Measurements from ENCODE around the gene GNA15. TPM values are rescaled to one million over a fixed set of nuclear protein-coding genes. Genes with fewer than 3 reads are reported as not detected.
"Not testable (repeated sequence)": the region's sequence is repeated elsewhere in the genome, so short reads cannot be mapped to it uniquely, and the experiment has no call there.

The GNA15 gene
- total RNA-seq = 10 to 100 TPM; 19.0 to 31.4 (median 28.4) TPM

- no peaks in the 10 kb centered on the region for H3K27me3 ChIP-seq
- peak; percentile 85 to 90 for DNase-seq
- no peaks in the 10 kb centered on the region for H3K9me3 ChIP-seq
- 52 to 57% methylated on average over 13 to 22 of the region's 40 CpGs for WGBS, 2 donors
- H3K4me1 ChIP-seq = peaks cover 14 to 39% (median 27%) of the 10 kb centered on the region in 4 donors
- TF ChIP-seq CTCF (IDR thresholded peaks at IDR 0.05) (no peak), POLR2AphosphoS5 (IDR thresholded peaks at IDR 0.05) (peak; percentile 37 to 56), POLR2A (IDR thresholded peaks at IDR 0.05) (peak in 1 of 4 donors; percentile 58), EP300 (IDR thresholded peaks at IDR 0.05) (no peak)
- H3K36me3 ChIP-seq = no peaks in the 10 kb centered on the region
- peak within 1 kb of the TSS; percentile 75 to 90 (median 83) for H3K27ac ChIP-seq
- ATAC-seq (ENCODE audit: low FRiP score in 2 of 2) = peak; percentile 74 to 88
- H3K4me3 ChIP-seq = peak within 1 kb of the TSS in 3 of 4 donors; percentile 42 to 56 (median 56)
These were observed at the start of gene GNA15 for GRCh38 chr19:3135961-3136683. TSS of gene GNA15 (plus strand) at chr19:3136033. CDS start at chr19:3136451, 418 bp downstream.

- no peaks in the 10 kb centered on the region for H3K9me3 ChIP-seq
- no peak for DNase-seq
- 81 to 85% methylated on average over 10 of the region's 10 CpGs for WGBS, 2 donors
- H3K27me3 ChIP-seq = no peaks in the 10 kb centered on the region
- TF ChIP-seq CTCF (IDR thresholded peaks at IDR 0.05) (no peak), POLR2AphosphoS5 (IDR thresholded peaks at IDR 0.05) (no peak), EP300 (IDR thresholded peaks at IDR 0.05) (no peak), POLR2A (IDR thresholded peaks at IDR 0.05) (no peak)
- no peak overlapping the region for H3K27ac ChIP-seq
- ATAC-seq (ENCODE audit: low FRiP score in 2 of 2) = no peak
- H3K4me3 ChIP-seq = no peak overlapping the region
- H3K36me3 ChIP-seq = no peaks in the 10 kb centered on the region
- H3K4me1 ChIP-seq = no peaks in the 10 kb centered on the region
These were observed 48.1 kb upstream of the GNA15 start for GRCh38 chr19:3087769-3088168.

- not testable (repeated sequence) for H3K9me3 ChIP-seq; DNase-seq; H3K4me3 ChIP-seq; ATAC-seq (ENCODE audit: low FRiP score in 2 of 2); H3K27me3 ChIP-seq; H3K27ac ChIP-seq; H3K4me1 ChIP-seq; H3K36me3 ChIP-seq
- 76 to 87% methylated on average over 7 of the region's 7 CpGs for WGBS, 2 donors
These were observed 46.5 kb upstream of the GNA15 start for GRCh38 chr19:3089299-3089855.

GRCh38 chr19:3094601-3095440 is 41.0 kb upstream of the GNA15 start:
- no peak for TF ChIP-seq EP300 (IDR thresholded peaks at IDR 0.05)
- no peak for TF ChIP-seq POLR2AphosphoS5 (IDR thresholded peaks at IDR 0.05)
- no peak for TF ChIP-seq POLR2A (IDR thresholded peaks at IDR 0.05)
- no peak for TF ChIP-seq CTCF (IDR thresholded peaks at IDR 0.05)
- Histone ChIP-seq H3K36me3 (no peaks in the 10 kb centered on the region), H3K4me3 (peak overlapping the region; percentile 92 to 96 (median 94)), H3K9me3 (no peaks in the 10 kb centered on the region), H3K27ac (peak overlapping the region; percentile 77 to 91 (median 86)), H3K27me3 (peaks cover 0 to 3% (median 1%) of the 10 kb centered on the region in 4 donors), H3K4me1 (peaks cover 38 to 57% (median 51%) of the 10 kb centered on the region in 4 donors)
- no peak for ATAC-seq (ENCODE audit: low FRiP score in 2 of 2)
- DNase-seq = peak in 1 of 2 donors; percentile 89
- WGBS, 2 donors = 2 to 8% methylated on average over 15 to 23 of the region's 57 CpGs
